Measurements from ENCODE around the gene SELENON.

Gene SELENON

GRCh38 chr1:25864434-25864833, 64.4 kb downstream of the SELENON start:
- no peak for DNase-seq (ENCODE audit: low read depth)

GRCh38 chr1:25866288-25866687, 66.3 kb downstream of the SELENON start:
- DNase-seq (ENCODE audit: low read depth), result no peak

GRCh38 chr1:25867210-25867991, 67.4 kb downstream of the SELENON start:
- no peak for DNase-seq (ENCODE audit: low read depth)
